GM19099 (cell line): ENCODE measurements around the gene PRKACA.

Experiments
- POLR2A ChIP-seq: IDR thresholded peaks from 3 replicates; pipeline ENCODE4 v1.6.1; 2011; ENCODE audit warnings: low read depth; ENCODE audit not compliant: insufficient read length; ENCODE audit errors: extremely low read depth

The PRKACA gene

DNA sequence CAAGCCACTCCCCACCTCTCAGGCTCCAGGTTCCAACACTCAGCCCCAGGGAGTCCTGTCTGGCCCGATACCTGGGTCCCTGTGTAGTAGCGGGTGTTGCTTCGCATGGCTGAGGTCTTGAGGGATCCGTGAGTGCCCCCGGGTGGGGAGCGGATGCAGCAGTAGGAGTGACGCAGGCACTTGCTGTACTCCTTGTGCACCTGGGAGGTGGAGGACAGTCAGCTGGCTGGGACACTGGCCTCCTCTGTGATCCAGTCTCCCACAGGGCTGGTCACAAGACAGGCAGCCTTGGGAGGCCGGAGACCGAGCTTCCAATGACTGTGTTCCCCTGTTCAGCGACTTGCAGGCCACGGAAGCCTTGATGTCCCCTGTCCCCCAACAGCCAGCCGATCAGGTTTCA lies 35.2 kb upstream of the PRKACA start:
- no peak for TF ChIP-seq POLR2A

GRCh38 chr19:14150770-14151661 lies 33.5 kb upstream of the PRKACA start:
- no peak for TF ChIP-seq POLR2A

DNA sequence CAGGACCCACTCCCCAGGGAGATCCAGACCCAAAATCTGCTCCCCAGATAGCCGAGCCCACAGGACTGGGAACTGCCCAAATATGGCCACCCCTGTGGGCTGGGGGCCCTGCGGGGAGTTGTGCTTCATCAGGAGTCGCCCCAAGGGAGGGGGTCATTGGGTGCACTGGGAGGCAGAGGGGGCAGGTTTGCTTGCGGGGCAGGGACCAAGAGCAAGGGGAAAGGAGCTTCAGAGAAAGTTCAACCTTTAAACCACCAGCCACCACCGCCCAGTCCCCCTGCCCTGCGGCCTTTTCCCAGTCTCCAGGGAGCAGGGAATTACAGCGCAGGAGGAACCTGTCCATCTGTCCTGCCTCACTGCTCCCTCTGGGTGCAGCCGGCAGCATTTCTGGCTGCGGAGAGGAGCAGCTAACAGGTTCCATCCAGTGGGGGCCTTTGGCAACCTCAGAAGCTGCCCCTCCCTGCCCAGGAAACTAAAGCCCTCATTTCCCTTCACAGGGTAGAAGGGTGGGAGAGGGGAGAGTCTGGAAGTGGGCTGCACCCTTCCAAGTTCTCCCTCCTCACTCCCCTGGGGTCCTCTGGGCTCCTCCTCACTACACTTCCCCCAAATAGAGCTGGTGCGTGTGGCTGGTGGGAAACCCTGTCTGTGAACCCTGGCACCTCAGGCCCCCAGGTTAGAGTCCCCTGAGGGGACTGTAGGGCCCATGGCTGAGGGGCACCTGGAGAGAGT lies 32.6 kb upstream of the PRKACA start:
- no peak for TF ChIP-seq POLR2A

DNA sequence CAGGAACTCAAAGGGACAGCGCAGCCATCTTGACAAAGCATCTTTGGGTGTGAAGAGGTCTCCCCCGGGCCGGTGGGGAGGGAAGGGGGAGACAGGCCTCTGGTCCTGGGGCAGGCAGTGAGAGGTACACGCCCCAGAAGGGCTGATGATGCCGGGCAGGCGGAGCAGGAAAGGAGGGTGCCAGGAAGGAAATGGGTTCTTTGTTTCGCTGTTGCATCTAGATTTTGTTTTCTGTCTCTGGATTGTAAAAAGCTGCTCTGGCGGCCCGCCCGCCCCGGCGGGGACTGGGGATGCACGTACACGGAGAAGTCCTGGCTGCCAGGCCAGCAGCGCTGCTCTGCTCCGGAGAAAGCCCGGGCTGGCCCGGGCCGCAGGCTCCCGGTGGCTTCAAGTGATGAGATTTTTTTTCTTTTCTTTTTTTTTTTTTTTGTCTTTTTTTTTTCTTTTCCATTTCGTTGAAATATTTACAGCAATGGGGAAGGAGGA lies 32.0 kb upstream of the PRKACA start:
- no peak for TF ChIP-seq POLR2A

DNA sequence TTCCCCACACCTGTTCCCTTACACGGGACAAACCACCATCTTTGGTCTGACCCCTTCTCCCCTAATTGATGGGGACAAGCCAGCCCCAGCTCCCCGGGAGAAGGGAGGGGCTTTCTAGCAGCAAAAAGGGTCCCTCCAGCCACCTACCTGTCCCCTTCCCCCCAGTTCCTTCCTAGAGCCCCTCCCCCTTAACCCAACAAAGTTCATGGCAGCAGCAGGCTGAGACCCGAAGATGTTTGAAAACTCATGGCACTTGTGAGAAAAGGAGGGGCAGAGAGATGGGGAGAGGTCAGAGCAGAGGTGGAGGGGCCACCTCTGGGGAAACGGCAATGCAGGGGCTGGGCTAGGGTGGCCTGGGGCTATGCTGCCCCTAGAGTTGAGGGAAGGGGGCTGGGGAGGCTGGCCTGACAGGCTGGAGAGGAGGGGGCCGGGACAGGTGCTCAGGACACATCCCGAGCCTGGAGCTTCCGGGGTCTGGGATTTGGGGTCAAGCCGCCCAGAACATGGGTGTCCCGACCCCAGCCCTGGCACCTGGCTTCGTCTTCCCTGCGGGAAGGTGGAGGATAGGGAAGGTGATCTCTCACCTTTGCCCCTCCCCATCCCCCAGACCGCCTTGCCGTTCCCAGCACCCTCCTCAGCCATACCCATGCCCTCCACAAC lies 31.3 kb upstream of the PRKACA start:
- TF ChIP-seq POLR2A, result no peak

DNA sequence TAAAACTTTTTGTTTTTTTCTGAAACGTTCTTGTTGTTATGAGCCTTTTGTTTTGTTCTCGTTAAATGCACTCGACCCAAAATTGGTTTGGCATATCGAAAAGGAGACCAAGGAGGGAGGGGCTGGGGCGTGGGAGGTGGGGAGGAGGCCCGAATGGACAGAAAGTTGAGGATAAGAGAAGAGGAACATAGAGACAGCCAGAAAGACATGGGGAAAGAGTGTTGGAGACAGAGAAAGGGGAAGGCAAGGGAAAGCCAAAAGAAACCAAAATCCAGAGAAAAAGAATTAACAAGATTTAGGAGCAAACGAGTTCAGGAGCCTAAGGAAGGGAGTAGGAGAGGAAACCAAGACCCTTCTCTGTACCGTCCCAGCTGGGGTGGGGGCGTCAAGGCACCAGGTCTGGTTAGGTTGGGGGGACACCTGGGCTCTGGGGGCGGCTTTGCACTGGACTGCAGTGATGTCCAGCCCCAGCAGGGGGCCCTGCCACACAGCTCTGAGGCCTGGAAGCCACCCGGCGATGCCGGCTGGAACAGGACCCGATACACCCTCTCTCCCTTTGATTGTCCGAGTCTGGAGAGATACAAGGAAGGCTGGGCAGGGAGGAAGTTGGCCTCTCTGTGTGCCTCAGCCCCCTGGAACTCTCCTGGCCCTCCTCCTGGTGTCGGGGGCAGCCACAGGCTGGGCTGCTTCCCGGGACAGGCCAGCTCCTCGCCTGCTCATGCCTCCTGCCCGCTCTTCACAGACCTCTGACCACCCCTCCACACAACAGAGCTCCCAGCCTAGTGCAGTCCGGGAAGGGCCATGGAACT lies 30.4 kb upstream of the PRKACA start:
- no peak for TF ChIP-seq POLR2A

DNA sequence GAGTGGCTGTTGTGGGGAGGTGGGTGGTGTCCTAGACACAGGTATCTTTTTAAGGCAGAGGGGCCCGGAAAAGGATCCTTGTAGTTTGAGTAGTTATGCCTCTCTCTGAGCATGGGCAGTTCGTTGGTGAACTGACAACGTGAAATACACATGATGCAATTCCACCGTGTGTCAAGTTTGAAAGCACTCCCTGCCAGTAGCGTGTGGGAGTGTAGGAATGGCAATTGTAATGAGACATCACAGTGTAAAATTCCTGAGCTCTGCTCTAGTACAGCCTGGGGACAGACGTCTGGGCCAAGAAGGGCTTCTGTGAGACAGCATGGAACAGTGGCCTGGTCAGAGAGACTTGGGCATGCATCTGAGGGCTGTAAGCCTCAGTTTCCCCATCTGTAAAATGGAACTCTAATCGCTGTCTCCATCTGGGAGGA lies 29.2 kb upstream of the PRKACA start:
- no peak for TF ChIP-seq POLR2A

GRCh38 chr19:14145381-14145780 lies 27.8 kb upstream of the PRKACA start:
- TF ChIP-seq POLR2A, result no peak

DNA sequence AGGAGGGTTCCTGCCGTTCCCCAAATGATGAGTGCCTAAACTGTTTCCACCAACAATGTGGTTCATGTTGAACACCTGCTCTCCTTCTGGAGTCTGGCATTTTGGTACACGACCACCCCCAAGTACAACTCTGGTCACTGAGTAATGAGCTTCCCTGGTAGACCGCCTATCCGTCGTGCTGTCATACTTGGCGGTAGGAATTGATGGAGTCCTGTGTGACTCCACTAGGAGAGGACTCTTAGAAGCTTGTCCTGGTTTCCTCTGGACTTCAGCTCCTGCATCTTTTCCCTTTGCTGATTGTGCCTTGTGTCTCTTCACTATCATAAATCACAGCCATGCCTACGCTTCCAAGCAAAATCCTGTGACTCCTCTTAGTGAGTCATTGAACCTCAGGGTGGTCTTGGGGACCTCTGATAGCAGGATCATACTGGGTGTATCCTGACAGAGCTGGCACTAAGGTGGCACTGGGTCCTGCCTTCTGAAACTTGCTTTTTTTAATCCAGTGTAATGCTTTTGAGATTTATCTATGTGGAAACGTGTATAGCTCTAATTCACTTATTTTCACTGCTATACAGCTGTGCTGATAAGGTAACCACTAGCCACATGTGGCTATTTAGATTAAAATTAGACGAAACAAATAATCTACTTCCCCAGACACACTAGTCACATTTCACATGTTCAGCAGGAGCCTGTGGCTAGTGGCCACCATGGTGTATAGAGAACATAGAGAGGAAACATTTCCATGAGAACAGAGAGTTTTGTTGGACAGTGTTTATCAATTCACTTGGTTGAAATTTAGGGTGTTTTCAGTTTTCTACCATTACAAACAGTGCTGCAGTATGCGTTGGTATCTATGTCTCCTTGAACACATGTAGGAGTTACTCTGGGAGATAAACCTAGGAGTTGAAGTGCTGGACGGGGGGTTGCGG lies 25.0 kb upstream of the PRKACA start:
- TF ChIP-seq POLR2A, result no peak

DNA sequence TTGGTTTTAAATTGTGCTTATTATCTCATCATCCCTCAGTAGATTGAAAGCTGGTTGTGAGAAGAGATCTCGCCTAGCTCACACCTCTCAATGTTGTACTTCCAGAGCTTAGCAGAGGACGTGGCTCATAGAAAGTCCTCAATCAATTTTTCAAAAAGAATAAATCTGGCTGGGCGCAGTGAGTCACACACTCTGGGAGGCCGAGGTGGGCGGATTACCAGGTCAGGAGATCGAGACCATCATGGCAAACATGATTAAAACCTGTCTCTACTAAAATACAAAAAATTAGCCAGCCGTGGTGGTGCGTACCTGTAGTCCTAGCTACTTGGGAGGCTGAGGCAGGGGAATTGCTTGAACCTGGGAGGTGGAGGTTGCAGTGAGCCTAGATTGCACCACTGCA lies 23.5 kb upstream of the PRKACA start:
- TF ChIP-seq POLR2A, result no peak

DNA sequence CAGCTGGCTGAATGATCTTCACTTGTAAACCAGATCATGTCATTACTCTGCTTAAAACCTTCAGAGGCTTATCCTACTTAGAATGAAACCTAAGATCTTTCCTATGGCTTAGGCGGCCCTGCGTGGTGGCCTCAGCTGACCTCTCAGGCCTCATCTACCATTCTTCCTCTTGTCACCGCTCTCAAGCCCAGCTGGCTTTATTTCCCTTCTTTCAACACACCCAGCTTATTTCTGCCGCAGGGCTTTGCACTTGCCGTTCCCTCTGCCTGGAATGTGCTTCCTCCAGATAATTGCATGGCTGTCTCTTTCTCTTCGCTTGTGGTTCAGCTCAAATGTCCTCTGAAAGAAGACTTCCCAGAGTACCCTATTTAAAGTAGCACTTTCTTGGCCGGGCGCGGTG lies 22.4 kb upstream of the PRKACA start:
- no peak for TF ChIP-seq POLR2A

DNA sequence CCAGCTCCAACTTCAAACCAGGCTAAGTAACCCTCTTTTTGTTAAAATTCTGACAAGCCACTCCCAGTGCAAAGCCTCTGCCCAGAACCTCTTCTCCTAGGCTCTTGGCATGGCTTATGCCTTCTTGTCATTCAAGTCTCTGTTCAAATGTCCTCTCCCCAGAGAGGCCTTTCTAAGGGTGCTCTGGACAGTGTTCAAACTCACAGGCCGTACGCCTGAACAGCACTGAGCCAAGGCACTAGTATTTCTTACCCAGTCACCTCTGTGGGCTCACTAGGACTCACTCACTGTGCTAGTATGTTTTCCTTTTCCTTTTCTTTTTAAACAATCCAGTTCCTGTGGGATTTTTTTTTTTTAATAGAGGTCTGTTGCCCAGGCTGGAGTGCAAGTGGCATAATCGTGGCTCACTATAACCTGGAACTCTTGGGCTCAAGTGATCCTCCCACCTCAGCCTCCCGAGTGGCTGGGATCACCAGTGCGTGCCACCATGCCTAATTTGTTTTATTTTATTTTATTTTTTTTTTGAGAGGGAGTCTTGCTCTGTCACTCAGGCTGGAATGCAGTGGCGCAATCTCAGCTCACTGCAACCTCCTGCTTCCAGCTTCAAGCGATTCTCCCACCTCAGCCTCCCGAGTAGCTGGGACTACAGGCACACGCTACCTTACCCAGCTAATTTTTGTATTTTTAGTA lies 21.2 kb upstream of the PRKACA start:
- TF ChIP-seq POLR2A, result no peak
